Smooth muscle cell (in vitro differentiated cells): Measurements from ENCODE around the gene CETP. TPM values are rescaled to one million over a fixed set of nuclear protein-coding genes. Genes with fewer than 3 reads are reported as not detected.

Experiments
- DNase-seq: peaks from one replicate; lab custom pipeline; 2025; ENCODE audit not compliant: unreplicated experiment; lab: John Stamatoyannopoulos, UW
- H2AFZ ChIP-seq: fragments of 200-600 bp; sonication (generic); 2 replicates; pipeline ENCODE4 v1.6.0; 2016; ENCODE audit warnings: antibody characterized with exemption, low read depth, mild to moderate bottlenecking
- H3F3A ChIP-seq: fragments of 200-600 bp; sonication (generic); 2 replicates; pipeline ENCODE4 v1.6.0; 2017; ENCODE audit warnings: antibody characterized with exemption, low read depth
- H3K27ac ChIP-seq: fragments of 200-600 bp; sonication (generic); 2 replicates; pipeline ENCODE4 v1.5.1; 2016; ENCODE audit warnings: low read depth, mild to moderate bottlenecking
- H3K27me3 ChIP-seq: fragments of 200-600 bp; sonication (generic); 2 replicates; pipeline ENCODE4 v1.6.1; 2016; ENCODE audit warnings: low read depth, mild to moderate bottlenecking
- H3K36me3 ChIP-seq: fragments of 200-600 bp; sonication (generic); 2 replicates; pipeline ENCODE4 v1.5.1; 2016; ENCODE audit warnings: low read depth
- H3K4me1 ChIP-seq: fragments of 200-600 bp; sonication (generic); 2 replicates; pipeline ENCODE4 v1.5.1; 2016; ENCODE audit warnings: low read depth
- H3K4me2 ChIP-seq: fragments of 200-600 bp; sonication (generic); 2 replicates; pipeline ENCODE4 v1.6.0; 2016; ENCODE audit warnings: mild to moderate bottlenecking
- H3K4me3 ChIP-seq: fragments of 200-600 bp; sonication (generic); 2 replicates; pipeline ENCODE4 v1.5.1; 2016; ENCODE audit warnings: mild to moderate bottlenecking
- H3K79me2 ChIP-seq: fragments of 200-600 bp; sonication (generic); 2 replicates; pipeline ENCODE4 v1.6.0; 2016; ENCODE audit warnings: low read depth, mild to moderate bottlenecking
- H3K9ac ChIP-seq: fragments of 200-600 bp; sonication (generic); 2 replicates; pipeline ENCODE4 v1.6.0; 2016; ENCODE audit warnings: low read depth
- H3K9me3 ChIP-seq: fragments of 200-600 bp; sonication (generic); replicated peaks from 2 replicates; pipeline ENCODE4 v1.5.1; 2016; ENCODE audit warnings: low read depth
- H4K20me1 ChIP-seq: fragments of 200-600 bp; sonication (generic); 2 replicates; pipeline ENCODE4 v1.6.0; 2016; ENCODE audit warnings: low read depth
- WGBS: methylation state at CpG from one replicate; pipeline ENCODE4 v1.1.7; 2016; ENCODE audit warnings: low lambda C conversion rate; 5-methylcytosine and 5-hydroxymethylcytosine counted together
- polyA plus RNA-seq: library from polyadenylated mRNA; unstranded; fragments of >200 nt; fragmentation: Nextera tagmentation; extraction: Ambion mirVana; gene quantifications from 2 replicates; pipeline ENCODE4 v1.2.1, GENCODE V29; 2016
- total RNA-seq: library from RNA; depleted of rRNA; stranded (reverse); fragments of >200 nt; gene quantifications from 2 replicates; pipeline ENCODE4 v1.2.3, GENCODE V29; 2014
- TF ChIP-seq, protein P1 (sequence below): fragments of 200-600 bp; sonication (generic); IDR thresholded peaks from 2 replicates; pipeline ENCODE4 v1.5.1; 2017; ENCODE audit warnings: borderline replicate concordance, mild to moderate bottlenecking, antibody characterized with exemption; ENCODE audit not compliant: insufficient read depth, poor library complexity, severe bottlenecking

Gene CETP
- total and polyA plus RNA-seq, 2 experiments from 2014 or later, result not detected

DNA sequence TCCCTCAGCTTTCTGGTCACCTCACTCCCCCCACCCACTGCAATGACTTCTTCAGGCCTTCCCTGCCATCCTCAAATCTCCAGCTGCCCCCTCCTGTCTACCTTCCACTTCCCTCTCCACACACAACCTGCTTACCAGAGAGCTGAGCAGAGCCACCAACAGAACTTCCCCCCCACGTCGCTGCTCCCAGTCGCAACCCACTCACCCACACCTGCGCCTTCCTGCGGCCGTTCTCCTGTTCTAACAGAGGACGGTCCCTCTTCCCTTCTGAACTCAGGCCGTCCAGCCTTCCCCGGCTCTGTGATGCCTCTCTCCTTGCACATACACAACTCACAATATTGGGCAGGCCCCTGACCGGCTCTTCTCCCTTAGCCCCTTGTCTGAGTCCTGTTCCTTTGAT lies 14.0 kb downstream of the CETP start:
- H3K27ac ChIP-seq, result no peak overlapping the region
- TF ChIP-seq, protein P1, sequence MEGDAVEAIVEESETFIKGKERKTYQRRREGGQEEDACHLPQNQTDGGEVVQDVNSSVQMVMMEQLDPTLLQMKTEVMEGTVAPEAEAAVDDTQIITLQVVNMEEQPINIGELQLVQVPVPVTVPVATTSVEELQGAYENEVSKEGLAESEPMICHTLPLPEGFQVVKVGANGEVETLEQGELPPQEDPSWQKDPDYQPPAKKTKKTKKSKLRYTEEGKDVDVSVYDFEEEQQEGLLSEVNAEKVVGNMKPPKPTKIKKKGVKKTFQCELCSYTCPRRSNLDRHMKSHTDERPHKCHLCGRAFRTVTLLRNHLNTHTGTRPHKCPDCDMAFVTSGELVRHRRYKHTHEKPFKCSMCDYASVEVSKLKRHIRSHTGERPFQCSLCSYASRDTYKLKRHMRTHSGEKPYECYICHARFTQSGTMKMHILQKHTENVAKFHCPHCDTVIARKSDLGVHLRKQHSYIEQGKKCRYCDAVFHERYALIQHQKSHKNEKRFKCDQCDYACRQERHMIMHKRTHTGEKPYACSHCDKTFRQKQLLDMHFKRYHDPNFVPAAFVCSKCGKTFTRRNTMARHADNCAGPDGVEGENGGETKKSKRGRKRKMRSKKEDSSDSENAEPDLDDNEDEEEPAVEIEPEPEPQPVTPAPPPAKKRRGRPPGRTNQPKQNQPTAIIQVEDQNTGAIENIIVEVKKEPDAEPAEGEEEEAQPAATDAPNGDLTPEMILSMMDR, result no peak
- DNase-seq, result no peak
- H3K4me3 ChIP-seq, result no peak overlapping the region
- H3K4me1 ChIP-seq, result peaks cover 2% of the 10 kb centered on the region
- H3F3A ChIP-seq, result peaks cover 4% of the 10 kb centered on the region
- no peak overlapping the region for H2AFZ ChIP-seq
- 98% methylated on average over 10 of the region's 10 CpGs for WGBS
- H3K36me3 ChIP-seq, result no peaks in the 10 kb centered on the region
- H3K9me3 ChIP-seq, result no peaks in the 10 kb centered on the region
- H3K27me3 ChIP-seq, result no peaks in the 10 kb centered on the region
- no peaks in the 10 kb centered on the region for H3K79me2 ChIP-seq
- no peak overlapping the region for H3K9ac ChIP-seq
- no peaks in the 10 kb centered on the region for H4K20me1 ChIP-seq
- no peak overlapping the region for H3K4me2 ChIP-seq

DNA sequence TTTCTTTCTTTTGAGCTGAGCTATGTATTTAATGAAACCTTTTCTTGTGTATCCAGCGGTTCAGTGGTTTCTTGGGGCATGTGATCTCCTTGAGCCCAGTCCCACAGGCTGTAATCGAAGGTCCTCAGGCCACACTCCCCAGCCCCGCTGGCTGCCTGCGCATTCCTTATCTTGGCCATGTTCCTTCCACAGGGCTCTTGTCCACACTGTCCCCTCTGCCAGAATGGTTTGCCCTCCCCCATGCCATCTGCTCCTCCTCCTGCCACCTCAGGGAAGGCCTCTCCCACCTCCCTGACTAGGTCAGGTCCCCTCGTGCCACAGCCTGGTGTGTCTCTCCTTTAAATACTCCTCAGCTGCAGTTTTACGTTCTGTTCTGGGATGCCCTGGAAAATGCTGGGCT lies 15.5 kb downstream of the CETP start:
- no peaks in the 10 kb centered on the region for H3K27me3 ChIP-seq
- H3K36me3 ChIP-seq, result no peaks in the 10 kb centered on the region
- no peak overlapping the region for H3K9ac ChIP-seq
- H3K9me3 ChIP-seq, result no peaks in the 10 kb centered on the region
- peaks cover 11% of the 10 kb centered on the region for H3K4me1 ChIP-seq
- no peak overlapping the region for H2AFZ ChIP-seq
- no peaks in the 10 kb centered on the region for H4K20me1 ChIP-seq
- H3K27ac ChIP-seq, result no peak overlapping the region
- peaks cover 4% of the 10 kb centered on the region for H3F3A ChIP-seq
- no peak for DNase-seq
- TF ChIP-seq, protein P1, result no peak
- H3K4me3 ChIP-seq, result no peak overlapping the region
- WGBS, result 72% methylated on average over 6 of the region's 6 CpGs
- H3K4me2 ChIP-seq, result no peak overlapping the region
- no peaks in the 10 kb centered on the region for H3K79me2 ChIP-seq

DNA sequence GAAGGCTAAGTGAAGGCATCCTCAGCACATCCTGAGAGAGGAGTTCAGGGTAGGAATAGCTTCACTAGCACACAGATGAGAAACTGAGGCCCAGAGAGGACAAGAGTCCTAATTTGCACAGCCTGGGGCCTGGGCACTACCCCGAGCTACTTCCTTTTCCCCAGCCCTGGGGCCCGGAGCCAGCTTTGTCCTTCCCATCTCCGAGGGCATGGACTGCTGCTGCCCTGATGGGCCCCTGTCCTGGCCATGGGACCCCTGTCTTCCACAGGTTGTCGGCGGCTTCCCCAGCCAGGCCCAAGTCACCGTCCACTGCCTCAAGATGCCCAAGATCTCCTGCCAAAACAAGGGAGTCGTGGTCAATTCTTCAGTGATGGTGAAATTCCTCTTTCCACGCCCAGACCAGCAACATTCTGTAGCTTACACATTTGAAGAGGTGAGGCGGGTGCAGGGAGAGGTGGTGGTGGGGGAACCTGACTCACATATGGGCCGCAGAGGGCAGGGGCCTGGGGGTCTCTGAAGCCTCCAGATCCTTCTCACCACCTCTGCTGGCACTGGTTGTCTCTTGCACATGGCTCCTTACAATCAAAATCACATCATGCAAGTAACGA lies 16.2 kb downstream of the CETP start:
- peaks cover 11% of the 10 kb centered on the region for H3K4me1 ChIP-seq
- H3K9me3 ChIP-seq, result no peaks in the 10 kb centered on the region
- no peak overlapping the region for H3K27ac ChIP-seq
- WGBS, result 92% methylated on average over 11 of the region's 11 CpGs
- no peak overlapping the region for H2AFZ ChIP-seq
- no peaks in the 10 kb centered on the region for H4K20me1 ChIP-seq
- TF ChIP-seq, protein P1, result no peak
- no peak overlapping the region for H3K4me3 ChIP-seq
- H3K79me2 ChIP-seq, result no peaks in the 10 kb centered on the region
- no peak for DNase-seq
- no peaks in the 10 kb centered on the region for H3K36me3 ChIP-seq
- no peaks in the 10 kb centered on the region for H3K27me3 ChIP-seq
- H3F3A ChIP-seq, result peaks cover 4% of the 10 kb centered on the region
- H3K9ac ChIP-seq, result no peak overlapping the region
- H3K4me2 ChIP-seq, result no peak overlapping the region

DNA sequence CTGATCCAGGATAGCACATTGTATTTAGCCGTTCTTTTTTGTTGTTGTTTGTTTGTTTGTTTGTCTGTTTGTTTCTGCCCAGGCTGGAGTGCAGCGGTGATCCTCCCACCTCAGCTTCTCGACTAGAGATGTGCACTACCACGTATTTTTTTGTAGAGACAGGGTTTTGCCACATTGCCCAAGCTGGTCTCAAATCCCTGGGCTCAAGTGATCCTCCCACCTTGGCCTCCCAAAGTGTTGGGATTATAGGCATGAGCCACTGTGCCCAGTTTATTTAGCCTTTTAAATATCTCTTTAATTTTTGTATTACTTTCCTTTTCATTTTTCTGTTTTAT lies 18.4 kb downstream of the CETP start:
- Histone ChIP-seq H3F3A (peaks cover 4% of the 10 kb centered on the region), H3K9me3 (no peaks in the 10 kb centered on the region), H2AFZ (no peak overlapping the region), H4K20me1 (no peaks in the 10 kb centered on the region), H3K4me3 (no peak overlapping the region), H3K79me2 (no peaks in the 10 kb centered on the region), H3K36me3 (no peaks in the 10 kb centered on the region), H3K4me2 (no peak overlapping the region), H3K4me1 (peaks cover 11% of the 10 kb centered on the region), H3K27ac (peak overlapping the region; percentile 53), H3K27me3 (no peaks in the 10 kb centered on the region), H3K9ac (no peak overlapping the region)
- no peak for DNase-seq
- TF ChIP-seq, protein P1, result no peak
- 83% methylated on average over 4 of the region's 4 CpGs for WGBS
